Thyroid gland (tissue), 4 donors: ENCODE results near the gene MYL11. TPM values are rescaled to one million over a fixed set of nuclear protein-coding genes. Genes with fewer than 3 reads are reported as not detected.

Experiments
- DNase-seq, 2 donors: peaks; one replicate each; pipeline ENCODE4 v3.0.0-alpha.2; 2019
- H3K27ac ChIP-seq, 3 donors: fragments of 200-600 bp; sonication (generic); 1 replicate in 2 of 3; 2 replicates in 1 of 3; pipeline ENCODE4 v1.5.1; 2016 to 2019; ENCODE audit warnings: mild to moderate bottlenecking in 1 of 3, moderate library complexity in 1 of 3
- H3K27me3 ChIP-seq: fragments of 200-600 bp; sonication (generic); one replicate; pipeline ENCODE4 v1.5.1; 2019
- H3K36me3 ChIP-seq, 2 donors: fragments of 200-600 bp; sonication (generic); one replicate each; pipeline ENCODE4 v1.5.1; 2016 to 2019
- H3K4me1 ChIP-seq, 2 donors: fragments of 200-600 bp; sonication (generic); one replicate each; pipeline ENCODE4 v1.5.1; 2017 to 2019
- H3K4me3 ChIP-seq, 3 donors: fragments of 200-600 bp; sonication (generic); replicated peaks in 1 of 3; 1 replicate in 2 of 3; 2 replicates in 1 of 3; pipeline ENCODE4 v1.5.1; 2016; ENCODE audit warnings: mild to moderate bottlenecking in 1 of 3
- H3K9me3 ChIP-seq: fragments of 200-600 bp; sonication (generic); one replicate; pipeline ENCODE4 v1.5.1; 2017
- POLR2A ChIP-seq, 2 donors: fragments of 450-650 bp; IDR thresholded peaks; one replicate each; pipeline ENCODE4 v1.6.1; 2017; ENCODE audit warnings: antibody characterized with exemption in 2 of 2, mild to moderate bottlenecking in 2 of 2, moderate library complexity in 1 of 2
- WGBS, 2 donors: methylation state at CpG; one replicate each; pipeline ENCODE4 v1.1.5; 2017; 5-methylcytosine and 5-hydroxymethylcytosine counted together
- intact Hi-C: fragments of 100-400 bp; cut with DNase I; formaldehyde crosslinking; loops from one replicate; pipeline ENCODE4 v1.15.1; 2023
- total RNA-seq, 4 donors: library from RNA; depleted of rRNA; stranded (reverse); fragments of >200 nt; gene quantifications; one replicate each; pipeline ENCODE4 v1.2.3, GENCODE V29; 2016
- TF ChIP-seq, protein P1 (sequence below), 6 experiments: fragments of 200-600 bp in 3 of 6; fragments of 450-650 bp in 3 of 6; sonication (generic) in 3 of 6; IDR thresholded peaks; one replicate each; pipeline ENCODE4 v1.5.1; 2016 to 2019; ENCODE audit warnings: antibody characterized with exemption in 6 of 6, mild to moderate bottlenecking in 2 of 6, inconsistent platforms in 1 of 6, moderate library complexity in 1 of 6

Gene MYL11
- total RNA-seq, 4 donors from 2014 or later = not detected

DNA sequence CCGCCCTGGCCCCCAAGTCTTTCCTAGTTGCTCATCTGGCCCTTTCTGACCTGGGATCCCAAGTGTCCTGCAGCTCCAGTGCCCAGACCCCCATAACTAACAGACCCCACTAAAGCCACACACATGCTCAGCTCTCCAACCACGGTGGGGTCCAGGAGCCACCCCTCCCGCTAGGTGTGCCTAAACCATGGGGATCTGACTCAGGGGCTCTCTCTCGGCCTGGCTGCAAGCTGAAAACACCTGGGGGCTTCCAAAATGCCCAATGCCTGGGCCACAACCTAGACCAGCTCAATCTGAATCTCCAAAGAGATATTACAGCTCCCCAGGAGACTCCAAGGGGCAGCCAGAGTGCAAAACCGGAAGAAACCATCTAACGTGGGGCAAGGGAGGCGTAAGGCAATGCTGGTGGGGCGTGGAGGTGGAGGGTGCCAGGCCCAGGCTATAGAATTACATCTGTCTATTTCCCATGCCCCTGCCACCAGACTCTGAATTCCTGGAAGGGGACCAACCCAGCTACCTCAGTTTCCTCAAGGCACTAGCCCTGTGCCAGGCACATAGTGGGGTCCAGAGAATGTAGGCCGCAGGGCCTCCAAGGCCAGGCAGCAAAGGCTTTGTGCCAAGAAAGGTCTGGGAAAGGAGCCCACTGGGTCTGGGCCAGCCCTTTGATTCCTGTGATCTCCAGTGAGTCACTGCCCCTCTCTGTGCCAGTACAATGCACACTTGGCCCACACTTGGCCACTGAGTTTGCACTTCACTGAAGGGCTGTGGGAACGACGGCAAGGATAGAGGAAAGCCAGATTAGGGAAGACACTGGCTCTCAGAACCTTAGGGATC lies 22.8 kb upstream of the MYL11 start:
- no peaks in the 10 kb centered on the region for H3K27me3 ChIP-seq
- no peak overlapping the region for H3K4me3 ChIP-seq
- DNase-seq = peak; percentile 95 to 97
- intact Hi-C loops = no loop called here
- H3K4me1 ChIP-seq = peaks cover 51 to 57% of the 10 kb centered on the region in 2 donors
- H3K9me3 ChIP-seq = no peaks in the 10 kb centered on the region
- TF ChIP-seq POLR2A (IDR thresholded peaks at IDR 0.05) = no peak
- TF ChIP-seq, protein P1, sequence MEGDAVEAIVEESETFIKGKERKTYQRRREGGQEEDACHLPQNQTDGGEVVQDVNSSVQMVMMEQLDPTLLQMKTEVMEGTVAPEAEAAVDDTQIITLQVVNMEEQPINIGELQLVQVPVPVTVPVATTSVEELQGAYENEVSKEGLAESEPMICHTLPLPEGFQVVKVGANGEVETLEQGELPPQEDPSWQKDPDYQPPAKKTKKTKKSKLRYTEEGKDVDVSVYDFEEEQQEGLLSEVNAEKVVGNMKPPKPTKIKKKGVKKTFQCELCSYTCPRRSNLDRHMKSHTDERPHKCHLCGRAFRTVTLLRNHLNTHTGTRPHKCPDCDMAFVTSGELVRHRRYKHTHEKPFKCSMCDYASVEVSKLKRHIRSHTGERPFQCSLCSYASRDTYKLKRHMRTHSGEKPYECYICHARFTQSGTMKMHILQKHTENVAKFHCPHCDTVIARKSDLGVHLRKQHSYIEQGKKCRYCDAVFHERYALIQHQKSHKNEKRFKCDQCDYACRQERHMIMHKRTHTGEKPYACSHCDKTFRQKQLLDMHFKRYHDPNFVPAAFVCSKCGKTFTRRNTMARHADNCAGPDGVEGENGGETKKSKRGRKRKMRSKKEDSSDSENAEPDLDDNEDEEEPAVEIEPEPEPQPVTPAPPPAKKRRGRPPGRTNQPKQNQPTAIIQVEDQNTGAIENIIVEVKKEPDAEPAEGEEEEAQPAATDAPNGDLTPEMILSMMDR (IDR thresholded peaks at IDR 0.05) = no peak
- 47 to 59% methylated on average over 8 to 11 of the region's 11 CpGs for WGBS, 2 donors
- peaks cover 8 to 14% of the 10 kb centered on the region in 2 donors for H3K36me3 ChIP-seq
- peak overlapping the region; percentile 62 to 96 (median 95) for H3K27ac ChIP-seq

DNA sequence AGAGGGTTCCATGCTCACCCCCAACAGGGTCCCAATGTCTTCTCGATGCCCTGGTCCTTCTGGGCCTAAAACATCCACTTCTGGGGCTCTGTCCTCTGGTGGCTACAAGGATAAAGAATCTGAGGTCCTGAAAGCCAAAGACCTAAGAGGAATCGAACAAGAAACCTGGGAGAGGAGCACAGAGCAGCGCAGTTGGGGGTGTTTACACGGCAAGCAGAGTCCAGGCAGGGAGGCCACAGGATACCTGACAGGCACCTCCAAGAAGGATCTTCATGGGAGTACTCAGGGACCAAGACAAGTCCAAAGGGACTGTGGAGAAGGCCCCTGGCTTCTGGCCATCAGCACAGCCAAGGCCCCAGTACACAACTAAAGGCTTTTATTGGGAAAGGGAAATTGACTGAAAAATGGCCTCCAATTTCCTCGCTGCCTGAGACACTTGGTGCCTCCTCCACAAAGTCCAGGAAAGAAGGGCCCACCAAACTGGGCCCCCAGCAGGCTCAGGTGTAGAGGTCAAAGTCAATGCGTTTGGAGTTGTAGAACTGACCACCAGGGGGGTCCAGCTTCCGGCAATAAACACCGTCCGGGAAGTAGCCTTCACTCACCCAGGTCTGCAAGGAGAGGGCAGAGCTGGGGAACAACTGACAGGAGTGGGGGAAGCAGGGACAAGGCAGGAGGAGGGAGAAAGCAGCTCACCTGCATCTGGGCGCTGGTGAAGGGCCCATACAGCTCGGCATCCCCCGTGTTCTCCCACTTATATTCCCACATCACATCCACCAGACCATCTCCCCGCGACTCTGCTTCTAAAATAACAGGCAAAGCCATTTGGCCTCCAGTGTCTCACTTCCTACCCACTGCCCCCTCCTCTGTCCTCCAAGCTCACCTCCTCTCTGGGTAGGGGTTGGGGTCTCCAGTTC lies 21.9 kb upstream of the MYL11 start:
- Histone ChIP-seq H3K4me1 (peaks cover 51 to 60% of the 10 kb centered on the region in 2 donors), H3K27ac (peak overlapping the region; percentile 44 to 96 (median 95)), H3K27me3 (no peaks in the 10 kb centered on the region), H3K36me3 (peaks cover 12 to 21% of the 10 kb centered on the region in 2 donors), H3K9me3 (no peaks in the 10 kb centered on the region), H3K4me3 (no peak overlapping the region)
- 83 to 87% methylated on average over 11 to 14 of the region's 14 CpGs for WGBS, 2 donors
- no peak for TF ChIP-seq POLR2A (IDR thresholded peaks at IDR 0.05)
- TF ChIP-seq, protein P1 (IDR thresholded peaks at IDR 0.05) = no peak
- DNase-seq = no peak
- intact Hi-C loops = no loop called here

DNA sequence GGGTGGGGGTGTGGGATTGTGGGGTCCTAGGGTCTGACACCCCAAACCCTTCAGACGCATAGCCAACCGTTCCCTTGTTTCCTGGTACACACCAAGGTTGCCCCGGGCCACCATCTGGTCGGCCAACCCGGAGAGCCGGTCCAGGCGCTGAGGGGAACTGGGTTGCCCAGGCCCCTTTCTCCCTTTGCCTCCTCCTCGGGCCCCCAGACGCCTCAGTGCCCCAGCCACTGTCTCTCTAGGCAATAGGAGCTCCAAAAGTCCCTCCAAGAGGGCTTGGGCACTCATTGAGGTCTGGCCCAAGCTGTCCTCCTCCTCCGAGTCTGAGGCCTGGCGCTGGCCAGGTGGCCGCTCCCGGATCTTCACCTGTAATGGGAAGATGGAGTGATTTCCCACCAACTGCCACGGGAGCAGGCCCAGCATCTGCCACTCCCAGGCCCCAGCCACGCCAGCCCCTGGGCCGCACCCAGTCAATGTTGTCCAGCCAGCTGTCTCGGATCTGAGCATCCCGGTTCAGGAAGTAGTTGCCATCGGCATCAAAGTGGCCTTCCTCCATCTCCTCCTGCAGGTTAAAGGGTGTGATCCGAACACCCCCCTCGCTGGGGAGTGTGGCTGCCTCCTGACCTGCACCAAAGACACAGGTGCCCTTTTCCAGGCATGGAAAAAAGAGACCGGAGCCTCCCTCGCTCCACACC lies 21.0 kb upstream of the MYL11 start:
- Histone ChIP-seq H3K4me1 (peaks cover 51 to 60% of the 10 kb centered on the region in 2 donors), H3K27ac (peak overlapping the region in 2 of 3 donors; percentile 95 to 96), H3K27me3 (no peaks in the 10 kb centered on the region), H3K9me3 (no peaks in the 10 kb centered on the region), H3K4me3 (peak overlapping the region in 1 of 3 donors; percentile 93), H3K36me3 (peaks cover 20 to 30% of the 10 kb centered on the region in 2 donors)
- intact Hi-C loops = no loop called here
- no peak for DNase-seq
- TF ChIP-seq, protein P1 (IDR thresholded peaks at IDR 0.05) = no peak
- no peak for TF ChIP-seq POLR2A (IDR thresholded peaks at IDR 0.05)
- whole genome bisulfite sequencing, 2 donors = 92 to 93% methylated on average over 18 to 23 of the region's 23 CpGs

DNA sequence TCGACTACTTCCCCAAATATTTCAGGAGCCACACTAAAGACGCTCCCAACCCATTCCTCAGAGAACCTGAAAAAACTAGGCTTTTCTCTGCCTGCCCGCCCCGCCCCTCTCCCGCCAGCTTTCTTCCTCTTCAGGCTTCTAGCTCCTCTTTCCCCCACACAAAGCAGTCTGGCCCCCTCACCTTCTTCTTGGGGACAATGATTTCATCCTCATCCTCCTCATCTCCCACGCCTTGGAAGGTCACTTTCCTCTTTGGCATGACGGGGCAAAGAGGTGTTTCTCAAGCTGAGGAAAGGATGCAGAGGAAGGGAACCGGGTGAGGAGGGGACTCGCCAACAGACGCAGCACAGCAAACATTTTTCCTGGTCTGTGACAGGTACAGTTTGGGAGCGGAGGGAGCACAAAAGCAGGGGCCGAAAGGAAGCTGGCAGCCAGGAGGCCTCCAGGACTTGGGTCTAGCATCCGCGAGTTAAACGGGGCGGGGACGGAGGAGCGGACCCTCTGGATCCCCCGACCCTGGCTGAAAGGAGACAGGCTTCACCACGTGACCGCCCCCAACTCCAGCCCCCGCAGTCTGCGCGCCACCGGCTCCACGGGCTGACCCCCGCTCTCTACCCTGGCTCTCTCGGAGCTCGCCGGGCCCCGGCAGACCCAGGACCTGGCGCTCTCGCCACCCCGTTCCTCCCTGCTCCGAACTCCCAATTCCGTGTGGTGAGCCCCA lies 20.0 kb upstream of the MYL11 start:
- Histone ChIP-seq H3K36me3 (peaks cover 30 to 34% of the 10 kb centered on the region in 2 donors), H3K27me3 (no peaks in the 10 kb centered on the region), H3K27ac (peak overlapping the region; percentile 54 to 96 (median 95)), H3K9me3 (no peaks in the 10 kb centered on the region), H3K4me1 (peaks cover 45 to 55% of the 10 kb centered on the region in 2 donors), H3K4me3 (peak overlapping the region; percentile 74 to 93 (median 88))
- WGBS, 2 donors = 2 to 5% methylated on average over 17 to 19 of the region's 36 CpGs
- intact Hi-C loops = no loop called here
- TF ChIP-seq POLR2A (IDR thresholded peaks at IDR 0.05) = no peak
- TF ChIP-seq, protein P1 (IDR thresholded peaks at IDR 0.05) = no peak
- no peak for DNase-seq
